HepG2 (cell line): ENCODE results near the gene MYRIP. TPM values are rescaled to one million over a fixed set of nuclear protein-coding genes. Genes with fewer than 3 reads are reported as not detected.

Experiments
- BHLHE40 ChIP-seq: IDR thresholded peaks from 2 replicates; pipeline ENCODE4 v1.6.1; 2011; ENCODE audit warnings: low read length, improper control_type of control experiment
- EHMT2 ChIP-seq: fragments of 200-600 bp; sonication (generic); IDR thresholded peaks from 2 replicates; pipeline ENCODE4 v1.7.0; 2017; ENCODE audit warnings: antibody characterized with exemption, low read depth, low read length, borderline replicate concordance
- EP300 ChIP-seq, 3 experiments: sonication (generic) in 1 of 3; formaldehyde crosslinking in 1 of 3; IDR thresholded peaks; 2 replicates each; pipeline versions ENCODE4 v1.5.1 to v1.6.1; 2011 to 2020; ENCODE audit warnings: low read depth in 2 of 3, low read length in 2 of 3, borderline replicate concordance in 1 of 3, improper control_type of control experiment in 1 of 3, mild to moderate bottlenecking in 1 of 3, missing genetic modification reagents in 1 of 3, moderate library complexity in 1 of 3
- FOSL1 ChIP-seq: sonication (generic); formaldehyde crosslinking; IDR thresholded peaks from 2 replicates; pipeline ENCODE4 v1.9.0; 2021; ENCODE audit warnings: missing genetic modification reagents, borderline replicate concordance
- GATAD2A ChIP-seq: IDR thresholded peaks from 2 replicates; pipeline ENCODE4 v1.6.1; 2016
- JUND ChIP-seq: sonication (generic); formaldehyde crosslinking; IDR thresholded peaks from 2 replicates; pipeline ENCODE4 v1.8.0; 2022; ENCODE audit warnings: mild to moderate bottlenecking, missing genetic modification reagents
- KDM1A ChIP-seq: IDR thresholded peaks from 2 replicates; pipeline ENCODE4 v1.6.1; 2016; ENCODE audit warnings: missing compliant biosample characterization
- NFATC3 ChIP-seq: sonication (generic); formaldehyde crosslinking; IDR thresholded peaks from 2 replicates; pipeline ENCODE4 v1.5.1; 2020; ENCODE audit warnings: mild to moderate bottlenecking, missing genetic modification reagents
- PHB2 ChIP-seq: fragments of 450-650 bp; IDR thresholded peaks from 2 replicates; pipeline ENCODE4 v1.6.1; 2018; ENCODE audit not compliant: partially characterized antibody
- PHF21A ChIP-seq: sonication (generic); formaldehyde crosslinking; IDR thresholded peaks from 2 replicates; pipeline ENCODE4 v1.5.0; 2020; ENCODE audit warnings: mild to moderate bottlenecking, missing genetic modification reagents
- RARA ChIP-seq: IDR thresholded peaks from 2 replicates; pipeline ENCODE4 v1.6.1; 2016; ENCODE audit warnings: missing genetic modification reagents, missing compliant biosample characterization
- SOX5 ChIP-seq: IDR thresholded peaks from 2 replicates; pipeline ENCODE4 v1.6.1; 2016; ENCODE audit warnings: borderline replicate concordance
- SOX6 ChIP-seq, 2 experiments: fragments of 450-650 bp in 1 of 2; sonication (generic) in 1 of 2; formaldehyde crosslinking in 1 of 2; IDR thresholded peaks; 2 replicates each; pipeline versions ENCODE4 v1.4.0 to v1.6.1; 2017 to 2020; ENCODE audit warnings: antibody characterized with exemption in 1 of 2, mild to moderate bottlenecking in 1 of 2, missing genetic modification reagents in 1 of 2
- ZFP36L1 ChIP-seq: sonication (generic); formaldehyde crosslinking; IDR thresholded peaks from 2 replicates; pipeline ENCODE4 v1.8.0; 2022; ENCODE audit warnings: mild to moderate bottlenecking, missing genetic modification reagents, moderate library complexity
- ZNF354B ChIP-seq: sonication (generic); formaldehyde crosslinking; IDR thresholded peaks from 2 replicates; pipeline ENCODE4 v1.8.0; 2022; ENCODE audit warnings: mild to moderate bottlenecking, missing genetic modification reagents
- ZNF768 ChIP-seq: sonication (generic); formaldehyde crosslinking; IDR thresholded peaks from 2 replicates; pipeline ENCODE4 v1.4.0; 2020; ENCODE audit warnings: missing genetic modification reagents
- polyA plus RNA-seq, 8 experiments: library from polyadenylated mRNA; depleted of rRNA in 3 of 8; stranded (reverse) in 7 of 8; unstranded in 1 of 8; fragments of >200 nt; fragmentation: Illumina TruSeq in 4 of 8; extraction: Trizol in 4 of 8; gene quantifications; 2 replicates each; pipeline versions ENCODE4 v1.2.1 to v1.2.3, GENCODE V29; 2011 to 2016; ENCODE audit warnings: low read depth in 4 of 8, missing spikeins in 1 of 8, mixed read lengths in 1 of 8; ENCODE audit not compliant: insufficient read depth in 1 of 8
- total RNA-seq, 5 experiments: library from RNA; depleted of rRNA; stranded (reverse); fragments of >200 nt; fragmentation: Illumina TruSeq; extraction: Trizol; gene quantifications; 2 replicates each; pipeline ENCODE4 v1.2.3, GENCODE V29; 2016; ENCODE audit warnings: low read depth in 1 of 5
- TF ChIP-seq, protein P1 (sequence below): IDR thresholded peaks from 2 replicates; pipeline ENCODE4 v1.6.1; 2016; ENCODE audit warnings: mild to moderate bottlenecking, missing biosample characterization, missing genetic modification reagents
- TF ChIP-seq, protein P2 (sequence below): sonication (generic); formaldehyde crosslinking; IDR thresholded peaks from 2 replicates; pipeline ENCODE4 v1.4.0; 2020; ENCODE audit warnings: missing genetic modification reagents, borderline replicate concordance
- TF ChIP-seq, protein P3 (sequence below): sonication (generic); formaldehyde crosslinking; conservative IDR thresholded peaks from 2 replicates; pipeline ENCODE4 v1.4.0; 2020; ENCODE audit warnings: mild to moderate bottlenecking, missing genetic modification reagents, moderate library complexity
- TF ChIP-seq, protein P4 (sequence below): sonication (generic); formaldehyde crosslinking; IDR thresholded peaks from 2 replicates; pipeline ENCODE4 v1.4.0; 2020; ENCODE audit warnings: missing genetic modification reagents, mild to moderate bottlenecking, borderline replicate concordance
- TF ChIP-seq, protein P5 (sequence below): sonication (generic); formaldehyde crosslinking; IDR thresholded peaks from 2 replicates; pipeline ENCODE4 v1.4.0; 2020; ENCODE audit warnings: missing genetic modification reagents

Gene MYRIP
- total and polyA plus RNA-seq, 2 of the 13 experiments (the other 11 are each of a cell fraction or from before 2014, with no cell fraction given): 0.64 to 0.84 TPM

DNA sequence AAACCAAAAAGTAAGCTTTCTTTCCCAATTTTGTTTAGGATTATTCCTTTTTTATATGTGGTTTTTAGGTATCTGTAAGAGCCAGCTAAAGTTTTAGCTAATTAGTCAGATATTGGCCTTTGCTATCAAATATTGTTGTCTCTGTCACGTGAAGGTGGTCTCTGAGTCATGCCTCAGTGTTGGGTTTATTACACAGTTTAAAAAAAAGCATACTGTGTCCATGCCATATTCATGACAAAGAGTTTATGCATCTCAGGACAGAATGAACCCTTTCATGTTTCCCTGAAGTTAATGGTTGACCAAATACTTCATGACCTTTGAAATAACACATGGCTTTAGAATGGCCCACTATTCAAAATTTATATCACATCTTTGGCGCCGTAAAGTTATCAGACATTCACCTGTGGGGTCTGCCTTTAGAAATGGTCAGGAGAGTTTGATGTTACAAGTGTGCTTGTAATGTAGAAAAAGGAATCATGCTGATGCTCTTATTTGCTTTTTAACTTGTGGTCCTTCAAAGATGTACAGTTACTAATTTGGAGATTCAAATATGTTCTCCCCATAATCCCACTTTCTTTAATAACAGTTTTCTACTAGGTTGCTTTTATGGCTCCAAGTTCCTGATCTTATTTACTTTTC lies 101.5 kb downstream of the MYRIP start (continued):
- peak; percentile 31 for TF ChIP-seq GATAD2A (CRISPR knock-in tag)
- TF ChIP-seq ZFP36L1 (CRISPR knock-in tag): no peak
- TF ChIP-seq JUND (CRISPR knock-in tag): 0 out of 2 replicates have a peak, but pooled peaks have one; percentile 19
- TF ChIP-seq, protein P1, sequence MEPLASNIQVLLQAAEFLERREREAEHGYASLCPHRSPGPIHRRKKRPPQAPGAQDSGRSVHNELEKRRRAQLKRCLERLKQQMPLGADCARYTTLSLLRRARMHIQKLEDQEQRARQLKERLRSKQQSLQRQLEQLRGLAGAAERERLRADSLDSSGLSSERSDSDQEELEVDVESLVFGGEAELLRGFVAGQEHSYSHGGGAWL (CRISPR knock-in tag): no peak
- TF ChIP-seq ZNF768 (CRISPR knock-in tag): no peak
- no peak for TF ChIP-seq PHB2
- TF ChIP-seq, protein P2, sequence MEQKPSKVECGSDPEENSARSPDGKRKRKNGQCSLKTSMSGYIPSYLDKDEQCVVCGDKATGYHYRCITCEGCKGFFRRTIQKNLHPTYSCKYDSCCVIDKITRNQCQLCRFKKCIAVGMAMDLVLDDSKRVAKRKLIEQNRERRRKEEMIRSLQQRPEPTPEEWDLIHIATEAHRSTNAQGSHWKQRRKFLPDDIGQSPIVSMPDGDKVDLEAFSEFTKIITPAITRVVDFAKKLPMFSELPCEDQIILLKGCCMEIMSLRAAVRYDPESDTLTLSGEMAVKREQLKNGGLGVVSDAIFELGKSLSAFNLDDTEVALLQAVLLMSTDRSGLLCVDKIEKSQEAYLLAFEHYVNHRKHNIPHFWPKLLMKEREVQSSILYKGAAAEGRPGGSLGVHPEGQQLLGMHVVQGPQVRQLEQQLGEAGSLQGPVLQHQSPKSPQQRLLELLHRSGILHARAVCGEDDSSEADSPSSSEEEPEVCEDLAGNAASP (CRISPR knock-in tag): 0 out of 2 replicates have a peak, but pooled peaks have one; percentile 26
- TF ChIP-seq PHF21A (CRISPR knock-in tag): no peak
- TF ChIP-seq EP300 (IDR thresholded peaks at IDR 0.05; ENCODE audit: low read depth in 2 of 2, low read length in 2 of 2): peak in 1 of 2 experiments; percentile 63; a peak in 2 of 4 replicates
- no peak for TF ChIP-seq EP300 (CRISPR knock-in tag; IDR thresholded peaks at IDR 0.05; ENCODE audit: borderline replicate concordance)
- no peak for TF ChIP-seq KDM1A
- TF ChIP-seq ZNF354B (CRISPR knock-in tag): no peak
- TF ChIP-seq, protein P3, sequence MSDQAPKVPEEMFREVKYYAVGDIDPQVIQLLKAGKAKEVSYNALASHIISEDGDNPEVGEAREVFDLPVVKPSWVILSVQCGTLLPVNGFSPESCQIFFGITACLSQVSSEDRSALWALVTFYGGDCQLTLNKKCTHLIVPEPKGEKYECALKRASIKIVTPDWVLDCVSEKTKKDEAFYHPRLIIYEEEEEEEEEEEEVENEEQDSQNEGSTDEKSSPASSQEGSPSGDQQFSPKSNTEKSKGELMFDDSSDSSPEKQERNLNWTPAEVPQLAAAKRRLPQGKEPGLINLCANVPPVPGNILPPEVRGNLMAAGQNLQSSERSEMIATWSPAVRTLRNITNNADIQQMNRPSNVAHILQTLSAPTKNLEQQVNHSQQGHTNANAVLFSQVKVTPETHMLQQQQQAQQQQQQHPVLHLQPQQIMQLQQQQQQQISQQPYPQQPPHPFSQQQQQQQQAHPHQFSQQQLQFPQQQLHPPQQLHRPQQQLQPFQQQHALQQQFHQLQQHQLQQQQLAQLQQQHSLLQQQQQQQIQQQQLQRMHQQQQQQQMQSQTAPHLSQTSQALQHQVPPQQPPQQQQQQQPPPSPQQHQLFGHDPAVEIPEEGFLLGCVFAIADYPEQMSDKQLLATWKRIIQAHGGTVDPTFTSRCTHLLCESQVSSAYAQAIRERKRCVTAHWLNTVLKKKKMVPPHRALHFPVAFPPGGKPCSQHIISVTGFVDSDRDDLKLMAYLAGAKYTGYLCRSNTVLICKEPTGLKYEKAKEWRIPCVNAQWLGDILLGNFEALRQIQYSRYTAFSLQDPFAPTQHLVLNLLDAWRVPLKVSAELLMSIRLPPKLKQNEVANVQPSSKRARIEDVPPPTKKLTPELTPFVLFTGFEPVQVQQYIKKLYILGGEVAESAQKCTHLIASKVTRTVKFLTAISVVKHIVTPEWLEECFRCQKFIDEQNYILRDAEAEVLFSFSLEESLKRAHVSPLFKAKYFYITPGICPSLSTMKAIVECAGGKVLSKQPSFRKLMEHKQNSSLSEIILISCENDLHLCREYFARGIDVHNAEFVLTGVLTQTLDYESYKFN (CRISPR knock-in tag): peak; percentile 47; the same call in 1 of the 2 replicates
- TF ChIP-seq, protein P4, sequence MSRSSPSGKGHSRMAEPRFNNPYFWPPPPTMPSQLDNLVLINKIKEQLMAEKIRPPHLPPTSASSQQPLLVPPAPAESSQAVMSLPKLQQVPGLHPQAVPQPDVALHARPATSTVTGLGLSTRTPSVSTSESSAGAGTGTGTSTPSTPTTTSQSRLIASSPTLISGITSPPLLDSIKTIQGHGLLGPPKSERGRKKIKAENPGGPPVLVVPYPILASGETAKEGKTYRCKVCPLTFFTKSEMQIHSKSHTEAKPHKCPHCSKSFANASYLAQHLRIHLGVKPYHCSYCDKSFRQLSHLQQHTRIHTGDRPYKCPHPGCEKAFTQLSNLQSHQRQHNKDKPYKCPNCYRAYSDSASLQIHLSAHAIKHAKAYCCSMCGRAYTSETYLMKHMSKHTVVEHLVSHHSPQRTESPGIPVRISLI (CRISPR knock-in tag): peak; percentile 72
- peak; percentile 69; the same call in 1 of the 2 replicates for TF ChIP-seq FOSL1 (CRISPR knock-in tag)
- TF ChIP-seq RARA (CRISPR knock-in tag): 0 out of 2 replicates have a peak, but pooled peaks have one; percentile 30
- peak; percentile 50; the same call in 1 of the 2 replicates for TF ChIP-seq EHMT2
- TF ChIP-seq, protein P5, sequence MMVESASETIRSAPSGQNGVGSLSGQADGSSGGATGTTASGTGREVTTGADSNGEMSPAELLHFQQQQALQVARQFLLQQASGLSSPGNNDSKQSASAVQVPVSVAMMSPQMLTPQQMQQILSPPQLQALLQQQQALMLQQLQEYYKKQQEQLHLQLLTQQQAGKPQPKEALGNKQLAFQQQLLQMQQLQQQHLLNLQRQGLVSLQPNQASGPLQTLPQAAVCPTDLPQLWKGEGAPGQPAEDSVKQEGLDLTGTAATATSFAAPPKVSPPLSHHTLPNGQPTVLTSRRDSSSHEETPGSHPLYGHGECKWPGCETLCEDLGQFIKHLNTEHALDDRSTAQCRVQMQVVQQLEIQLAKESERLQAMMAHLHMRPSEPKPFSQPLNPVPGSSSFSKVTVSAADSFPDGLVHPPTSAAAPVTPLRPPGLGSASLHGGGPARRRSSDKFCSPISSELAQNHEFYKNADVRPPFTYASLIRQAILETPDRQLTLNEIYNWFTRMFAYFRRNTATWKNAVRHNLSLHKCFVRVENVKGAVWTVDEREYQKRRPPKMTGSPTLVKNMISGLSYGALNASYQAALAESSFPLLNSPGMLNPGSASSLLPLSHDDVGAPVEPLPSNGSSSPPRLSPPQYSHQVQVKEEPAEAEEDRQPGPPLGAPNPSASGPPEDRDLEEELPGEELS (CRISPR knock-in tag): peak; percentile 63
- peak; percentile 94 for TF ChIP-seq SOX5 (CRISPR knock-in tag)
- TF ChIP-seq SOX6 (IDR thresholded peaks at IDR 0.05): no peak
- TF ChIP-seq SOX6 (CRISPR knock-in tag; IDR thresholded peaks at IDR 0.05): peak; percentile 85
- peak; percentile 92 for TF ChIP-seq BHLHE40
- TF ChIP-seq NFATC3 (CRISPR knock-in tag): no peak
